HG02763 (cell line): Measurements from ENCODE around the gene KIAA1191.
A peak's percentile ranks its signal among the peaks of the same experiment; 100 is the strongest.

Experiments
- ATAC-seq: cut with Tn5 transposase; IDR thresholded peaks from one replicate; pipeline ENCODE4 v1.9.1; 2021; ENCODE audit warnings: mild to moderate bottlenecking, moderate library complexity; ENCODE audit not compliant: unreplicated experiment

KIAA1191 gene

DNA sequence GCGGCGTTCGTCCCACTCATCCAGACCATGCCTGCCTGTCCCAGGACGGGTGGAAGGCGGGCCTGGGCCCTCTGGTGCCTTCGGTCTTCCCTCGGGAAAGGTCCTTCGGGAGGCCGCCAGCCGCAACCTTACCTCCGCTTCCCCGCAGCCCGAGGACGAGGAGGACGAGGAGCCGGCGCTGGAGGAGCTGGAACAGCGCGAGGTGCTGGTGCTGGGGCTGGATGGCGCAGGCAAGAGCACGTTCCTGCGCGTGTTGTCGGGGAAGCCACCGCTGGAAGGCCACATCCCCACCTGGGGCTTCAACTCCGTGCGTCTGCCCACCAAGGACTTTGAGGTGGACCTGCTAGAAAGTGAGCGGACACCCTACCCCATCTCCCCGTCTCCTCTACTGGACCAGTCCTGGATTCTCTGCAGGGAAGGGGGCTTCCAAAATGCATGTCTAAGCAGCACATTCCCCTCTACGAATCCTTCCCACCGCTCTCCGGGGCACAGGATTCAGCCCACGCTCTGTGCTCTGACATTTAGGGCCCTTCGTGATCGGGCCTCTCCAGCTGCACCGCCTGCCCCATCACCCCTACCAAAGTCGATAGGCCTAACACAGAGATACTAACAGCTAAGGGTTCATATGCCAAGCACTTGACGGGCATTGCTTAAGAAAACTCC is 4.8 kb upstream of the KIAA1191 start:
- no peak for ATAC-seq

DNA sequence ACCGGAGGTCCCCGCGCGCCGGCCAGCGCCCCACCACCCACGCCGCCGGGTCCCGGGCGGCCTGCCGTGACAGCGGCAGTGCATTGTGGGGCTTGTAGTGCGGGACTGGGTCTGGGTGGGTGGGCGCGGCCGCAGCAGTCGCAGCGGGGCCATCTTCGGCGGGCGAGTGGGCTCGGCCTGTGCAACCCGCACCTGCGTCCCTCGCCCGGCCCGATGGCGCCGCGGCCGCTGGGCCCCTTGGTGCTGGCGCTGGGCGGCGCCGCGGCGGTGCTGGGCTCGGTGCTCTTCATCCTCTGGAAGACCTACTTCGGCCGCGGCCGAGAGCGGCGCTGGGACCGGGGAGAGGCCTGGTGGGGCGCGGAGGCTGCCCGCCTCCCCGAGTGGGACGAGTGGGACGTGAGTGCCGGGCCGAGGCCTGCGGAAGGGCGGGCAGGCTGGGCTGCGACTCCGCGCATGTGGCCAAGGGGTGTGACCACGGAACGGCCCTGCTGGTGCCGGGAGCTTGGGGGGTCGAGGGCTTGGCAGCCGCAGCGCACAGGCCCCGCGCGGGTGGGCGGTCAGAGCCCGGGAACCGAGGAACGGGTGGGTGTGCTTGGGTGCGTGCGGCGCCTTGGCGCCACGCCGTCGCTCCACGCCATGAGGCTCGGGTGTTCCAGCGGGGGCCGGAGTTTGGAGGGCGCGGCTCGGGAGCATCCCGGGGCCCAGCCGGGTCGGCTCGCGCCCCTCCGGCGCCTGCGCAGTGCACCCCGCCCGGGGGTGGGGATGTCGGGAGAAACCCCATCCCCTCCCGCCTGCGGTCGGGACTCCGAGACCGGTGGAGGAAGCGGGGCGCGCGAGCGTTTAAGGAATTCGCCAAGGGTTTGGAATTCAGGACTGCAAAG is 4.0 kb upstream of the KIAA1191 start, which contains the start of gene ARL10:
Gene ARL10 (plus strand): TSS at position 137 of the 881 bp plus-strand sequence. CDS start 77 bp downstream, at position 214.
- ATAC-seq = peak; percentile 39

DNA sequence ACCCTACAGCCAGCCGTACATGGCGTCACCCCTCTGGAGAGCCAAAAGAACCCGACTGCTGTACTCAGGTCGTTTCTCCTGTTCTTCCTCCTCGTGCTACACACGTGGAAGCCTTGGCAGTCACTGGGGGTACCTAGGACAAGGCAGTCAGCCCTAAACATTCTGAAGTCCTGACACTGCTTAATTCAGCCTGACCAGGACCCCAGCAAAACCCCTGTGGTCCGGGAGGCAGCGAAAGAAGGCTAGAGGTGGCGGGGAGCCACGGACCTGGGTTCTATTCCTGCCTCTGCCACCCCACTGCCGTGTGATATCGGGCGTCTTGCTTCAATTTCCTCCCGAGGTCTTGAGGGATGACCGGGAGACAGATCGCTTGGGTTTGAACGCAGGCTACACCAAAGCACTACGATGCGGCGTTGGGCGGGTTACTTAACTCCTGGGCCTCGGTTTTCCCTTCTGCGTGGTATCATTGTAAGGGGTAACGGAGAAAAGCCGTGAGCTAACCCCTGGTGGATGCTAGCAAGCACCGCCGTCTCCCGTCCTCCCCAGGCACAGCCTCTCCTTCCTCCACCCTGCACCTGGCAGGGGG is 3.3 kb upstream of the KIAA1191 start:
- ATAC-seq = no peak

DNA sequence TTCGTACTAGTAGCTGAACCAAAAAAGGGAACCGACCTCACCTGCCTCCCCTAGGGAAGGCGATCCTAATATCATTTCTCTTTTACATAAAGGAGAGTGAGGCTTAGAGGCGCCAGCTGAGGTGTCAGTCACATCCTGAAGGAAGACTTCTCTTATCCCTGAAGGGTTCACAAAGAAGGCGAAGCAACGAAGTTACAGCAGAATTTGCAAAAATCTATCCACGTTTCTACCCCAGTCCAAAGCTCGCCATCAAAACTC is 598 bp upstream of the KIAA1191 start:
- ATAC-seq = no peak

DNA sequence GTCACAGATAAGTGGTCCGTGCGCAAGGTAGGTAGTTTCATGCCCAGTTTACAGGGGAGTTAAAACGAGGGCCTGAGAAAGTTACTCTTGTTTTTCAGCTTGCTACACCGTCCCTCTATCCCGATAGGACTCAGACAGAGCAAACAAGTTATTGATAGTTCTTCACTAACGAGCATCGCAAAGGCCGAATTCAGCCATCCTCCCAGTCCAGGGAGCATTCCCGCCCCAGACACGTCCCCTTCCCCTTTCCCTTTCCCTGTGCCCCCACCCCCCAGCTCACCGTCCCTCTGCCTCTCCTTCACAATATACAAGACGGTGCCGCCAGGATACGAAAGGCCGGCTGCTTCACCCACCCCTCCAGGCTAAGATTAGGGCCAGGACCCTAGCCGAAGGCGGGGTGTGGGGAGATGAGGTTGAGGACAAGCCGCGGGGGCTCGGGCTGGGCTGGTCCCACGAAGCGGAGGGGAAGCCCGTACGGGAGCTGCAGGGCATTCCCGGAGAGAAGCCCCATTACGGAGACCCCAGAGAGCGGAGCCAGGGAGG is 599 bp downstream of the KIAA1191 start:
- no peak for ATAC-seq

DNA sequence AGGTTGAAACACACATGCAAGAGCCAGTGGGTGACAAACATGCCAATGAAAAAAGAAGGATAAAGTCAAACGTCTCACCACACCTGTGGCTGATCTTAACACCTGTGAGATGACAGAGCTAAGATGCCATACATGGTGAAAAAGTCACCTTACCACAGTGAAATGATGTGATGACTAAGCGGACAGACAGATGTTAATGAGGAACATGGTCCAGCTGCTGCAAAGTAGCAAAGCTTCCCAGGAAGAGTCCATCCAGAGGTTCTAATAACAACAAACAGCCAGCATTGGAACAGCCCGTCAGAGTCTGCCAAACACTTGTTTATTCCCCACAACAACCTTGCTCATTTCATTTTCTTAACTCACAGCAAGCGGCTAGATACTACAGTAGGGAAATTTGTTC is 1.9 kb downstream of the KIAA1191 start:
- no peak for ATAC-seq

DNA sequence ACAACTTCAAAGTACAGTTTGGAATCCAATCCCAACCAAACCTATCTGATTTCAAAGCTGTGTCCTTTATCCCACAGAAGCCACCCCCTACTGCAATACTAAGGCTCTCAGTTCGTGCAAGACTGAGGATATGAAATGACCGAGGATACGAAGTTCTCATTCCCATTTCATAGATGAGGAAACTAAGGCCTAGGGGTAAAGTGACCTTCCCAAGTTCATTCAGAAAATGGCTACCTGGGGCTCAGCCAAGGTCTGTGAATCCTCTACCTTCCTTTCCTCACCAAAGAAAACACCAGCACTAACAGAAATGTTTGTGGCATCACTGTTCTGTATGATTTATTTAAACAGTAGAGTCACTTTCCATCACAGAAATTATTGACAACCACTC is 5.4 kb downstream of the KIAA1191 start:
- ATAC-seq = no peak

DNA sequence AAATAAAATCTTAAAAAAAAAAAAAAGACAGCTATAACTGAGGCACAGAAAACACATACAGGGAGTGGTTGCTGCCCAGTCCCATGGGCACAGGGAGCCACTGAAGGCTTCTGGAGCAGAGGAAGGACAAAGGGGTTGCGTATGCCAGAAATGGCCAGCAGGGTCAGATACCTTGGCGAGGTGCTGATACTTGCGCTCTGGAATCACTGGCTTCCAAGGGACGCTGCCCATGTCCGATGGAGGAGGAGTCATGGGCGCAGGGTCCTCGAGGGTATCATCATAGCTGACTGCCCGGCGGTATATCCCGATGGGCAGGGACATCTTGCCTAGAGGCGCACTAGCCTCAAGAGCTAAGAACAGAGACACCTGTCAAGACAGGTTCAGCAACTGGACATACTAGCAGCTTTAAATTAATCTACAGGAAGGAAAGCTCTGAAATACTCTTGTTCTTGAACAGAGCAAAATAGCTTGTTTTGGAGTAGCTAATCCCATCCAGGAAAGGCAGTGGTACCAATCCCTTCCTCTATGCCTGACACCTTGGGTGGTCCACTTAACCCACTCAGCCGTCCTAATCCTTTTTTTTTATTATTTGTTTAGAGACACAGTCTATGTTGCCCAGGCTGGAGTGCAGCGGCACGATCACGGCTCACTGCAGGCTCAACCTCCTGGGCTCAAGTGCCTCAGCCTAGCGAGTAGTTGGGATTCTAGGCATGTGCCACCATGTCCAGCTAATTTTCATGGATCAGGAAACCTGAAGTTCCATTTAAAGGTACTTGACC is 6.0 kb downstream of the KIAA1191 start:
- no peak for ATAC-seq

DNA sequence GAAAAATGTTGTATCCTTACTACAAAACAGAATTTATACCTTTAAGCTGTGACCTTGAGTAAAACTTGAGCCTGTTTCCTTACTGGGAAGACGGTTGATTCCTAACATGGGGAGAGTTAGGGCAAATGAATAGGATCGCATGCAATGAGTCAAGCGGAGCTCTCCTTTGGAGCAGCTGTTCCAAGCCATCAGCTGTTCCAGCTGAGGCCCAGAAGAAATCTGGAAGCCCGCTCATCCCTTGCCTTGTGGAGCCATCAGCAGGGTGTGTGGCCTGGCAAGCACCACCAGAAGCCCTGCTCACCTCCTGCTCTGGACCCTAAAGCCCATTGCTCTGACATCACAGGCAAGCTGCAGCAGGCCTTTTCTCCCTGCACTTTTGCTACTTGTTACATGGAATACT is 8.0 kb downstream of the KIAA1191 start:
- no peak for ATAC-seq

DNA sequence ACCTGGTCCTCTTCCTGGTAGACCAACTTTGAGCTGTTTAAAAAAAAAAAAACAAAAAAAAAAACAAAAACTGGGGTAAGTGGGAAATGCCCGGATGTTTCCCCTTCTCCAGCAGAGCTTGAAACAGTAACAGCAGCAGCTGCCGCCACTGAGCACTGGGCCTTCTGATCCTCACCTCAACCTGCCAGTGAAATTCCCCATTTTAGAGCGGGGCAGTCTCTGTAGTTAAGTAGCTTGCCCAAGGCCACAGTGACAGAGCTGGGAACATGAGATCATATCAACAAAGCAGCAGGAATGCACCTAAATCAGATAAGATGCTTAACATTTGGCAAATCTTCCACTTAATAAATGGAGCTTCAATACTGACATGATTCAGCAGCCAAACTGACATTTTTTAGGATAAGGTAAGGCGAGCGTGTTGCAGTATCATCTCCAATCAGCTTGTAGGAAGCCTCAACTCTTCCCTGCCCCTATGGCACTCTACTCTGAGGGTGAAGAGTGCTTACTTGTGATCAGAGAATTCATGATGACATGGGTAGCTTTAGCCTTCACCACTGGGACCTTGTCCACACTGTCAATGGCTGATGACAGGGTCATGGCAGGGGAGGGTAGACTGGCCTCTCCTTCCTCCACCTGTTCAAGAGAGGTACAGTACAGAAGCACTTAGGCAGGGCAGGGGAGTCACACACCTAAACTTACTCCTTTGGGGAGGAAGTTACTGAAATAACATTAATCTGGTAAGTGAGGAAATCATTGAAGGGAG is 9.3 kb downstream of the KIAA1191 start:
- no peak for ATAC-seq

DNA sequence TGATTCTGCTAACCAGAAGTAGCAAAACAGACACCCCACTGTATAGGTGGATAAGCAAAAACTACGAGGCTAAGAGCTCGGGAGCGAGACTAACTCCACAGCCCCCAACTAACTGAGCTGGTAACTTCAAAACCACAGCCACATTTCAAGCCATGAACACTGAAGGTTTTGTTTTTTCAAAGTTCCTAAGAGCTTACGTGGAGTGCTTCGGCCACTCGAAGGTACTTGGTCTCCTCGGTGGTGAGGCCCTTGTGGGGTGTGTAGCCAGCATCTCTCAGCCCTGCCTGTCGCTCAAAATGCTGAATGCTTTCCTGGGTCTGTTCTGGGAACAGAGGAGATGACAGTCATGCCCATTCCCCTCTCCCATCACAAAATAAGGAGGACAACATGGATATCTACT is 11.1 kb downstream of the KIAA1191 start:
- no peak for ATAC-seq

DNA sequence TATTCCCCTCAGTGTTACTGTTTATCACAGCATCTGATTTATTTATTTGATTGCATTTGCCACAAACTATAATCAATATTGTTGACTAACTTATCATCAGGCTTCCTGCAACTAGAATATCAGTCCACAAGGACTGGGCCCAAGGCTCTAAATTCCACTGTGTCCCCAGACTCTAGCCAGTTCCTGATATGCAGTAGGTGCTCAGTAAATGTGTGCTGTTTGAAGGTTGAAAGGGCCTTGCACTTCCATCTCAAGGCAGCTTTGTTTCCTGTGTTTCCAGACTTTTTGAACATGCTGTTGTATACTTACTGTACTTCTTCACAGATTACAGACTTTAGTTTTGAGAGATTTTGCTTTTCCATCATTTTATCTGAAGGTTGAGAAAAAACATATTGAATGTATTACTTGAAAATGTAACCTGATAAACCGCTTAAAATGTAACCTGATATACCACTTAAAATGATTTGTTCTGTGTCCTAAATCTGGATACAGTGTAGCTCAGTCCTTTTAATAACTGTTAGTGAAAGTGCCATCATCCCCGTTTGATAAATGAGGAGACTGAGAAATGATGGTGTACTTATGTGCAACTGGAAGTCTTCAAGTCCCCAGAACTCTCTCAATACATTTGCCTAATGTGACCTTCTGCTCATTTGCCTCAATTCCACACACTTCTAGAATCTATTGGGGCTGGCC is 18.7 kb downstream of the KIAA1191 start:
- ATAC-seq = no peak

DNA sequence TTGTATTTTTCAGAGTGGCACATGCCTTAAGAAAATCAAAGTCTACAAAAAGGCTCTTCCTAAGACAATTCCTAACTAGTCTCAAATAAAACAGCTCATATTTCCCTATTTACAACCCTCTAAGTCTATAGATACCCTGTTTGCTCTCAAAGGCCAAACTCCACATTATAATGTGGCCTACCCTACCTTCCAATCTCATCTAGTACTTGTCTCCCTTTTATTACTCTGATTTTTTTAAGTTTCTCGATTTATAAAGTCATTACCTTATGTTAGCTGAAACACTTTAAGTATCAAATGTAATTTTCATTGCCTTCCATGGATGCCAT is 19.4 kb downstream of the KIAA1191 start:
- ATAC-seq = no peak

DNA sequence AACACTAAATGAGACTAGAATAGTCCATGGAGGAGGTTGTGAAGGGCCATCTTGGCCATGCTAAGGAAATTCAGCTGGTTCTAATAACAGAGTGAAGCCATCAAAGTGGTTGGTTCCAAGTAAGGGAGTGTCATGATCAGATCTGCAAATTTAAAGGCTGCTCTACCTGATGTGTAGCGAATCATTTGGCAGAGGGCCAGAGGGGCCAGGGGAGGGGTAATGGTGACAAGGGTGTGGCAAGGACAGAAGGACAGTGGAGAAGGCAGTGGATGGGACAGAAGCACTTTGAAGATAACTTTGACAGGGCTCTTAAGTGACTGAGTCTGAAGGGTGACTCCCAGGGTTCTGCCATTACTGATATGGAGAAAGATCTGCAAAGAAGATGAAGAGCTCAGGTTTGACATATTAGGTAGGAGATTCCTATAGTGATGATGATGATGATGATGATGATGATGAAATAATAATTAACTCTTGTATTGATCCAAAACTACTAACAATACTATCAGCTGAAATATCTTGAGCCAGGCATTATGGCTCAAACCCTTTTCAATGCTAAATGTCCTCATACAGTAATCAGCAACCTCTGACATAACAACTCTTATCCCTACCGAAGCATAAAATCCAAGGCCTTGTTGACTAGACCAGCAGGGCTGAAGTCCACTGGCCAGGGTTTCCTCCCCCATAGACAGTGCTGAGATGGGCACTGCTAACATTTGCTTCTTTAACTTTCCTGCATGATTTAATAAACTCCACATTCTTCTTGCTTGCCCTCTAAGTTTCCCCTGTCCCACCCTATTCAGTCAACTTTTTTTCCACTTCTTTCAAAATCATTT is 20.0 kb downstream of the KIAA1191 start:
- no peak for ATAC-seq

DNA sequence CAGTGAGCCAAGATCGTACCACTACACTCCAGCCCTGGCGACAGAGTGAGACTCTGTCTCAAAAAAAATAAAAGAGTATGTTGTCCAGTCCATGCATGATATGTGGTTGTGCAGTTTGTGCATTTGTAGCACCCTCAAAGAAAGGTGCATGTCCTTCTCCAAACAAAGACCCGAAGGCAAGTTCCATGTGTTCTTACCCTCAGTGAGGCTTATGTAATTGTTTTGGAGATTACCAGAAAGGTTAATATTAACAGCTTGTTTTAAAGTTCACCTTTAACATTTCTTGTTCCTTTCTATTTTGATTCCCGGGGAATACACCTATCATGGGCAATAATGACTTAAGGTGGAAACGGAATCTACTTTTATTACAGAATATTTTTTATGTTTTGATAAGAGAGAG is 22.3 kb downstream of the KIAA1191 start:
- ATAC-seq = no peak

DNA sequence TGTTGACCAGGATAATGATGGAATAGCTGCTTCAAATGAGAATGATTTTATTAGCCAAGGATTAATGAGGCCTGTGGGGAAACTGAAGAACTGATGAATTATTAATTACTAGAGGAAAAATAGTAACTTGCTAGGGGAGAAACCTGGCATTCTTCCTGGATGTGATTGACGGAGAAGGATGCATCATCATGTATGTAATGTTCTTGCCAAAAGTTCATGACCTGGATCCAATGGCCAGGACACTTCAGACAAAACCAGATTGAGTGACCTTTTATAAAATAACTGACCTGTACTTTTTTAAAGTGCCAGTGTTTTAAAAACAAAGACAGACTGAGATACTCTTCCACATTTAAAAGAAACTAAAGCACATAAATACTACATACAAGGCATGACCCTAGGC is 23.7 kb downstream of the KIAA1191 start:
- no peak for ATAC-seq

DNA sequence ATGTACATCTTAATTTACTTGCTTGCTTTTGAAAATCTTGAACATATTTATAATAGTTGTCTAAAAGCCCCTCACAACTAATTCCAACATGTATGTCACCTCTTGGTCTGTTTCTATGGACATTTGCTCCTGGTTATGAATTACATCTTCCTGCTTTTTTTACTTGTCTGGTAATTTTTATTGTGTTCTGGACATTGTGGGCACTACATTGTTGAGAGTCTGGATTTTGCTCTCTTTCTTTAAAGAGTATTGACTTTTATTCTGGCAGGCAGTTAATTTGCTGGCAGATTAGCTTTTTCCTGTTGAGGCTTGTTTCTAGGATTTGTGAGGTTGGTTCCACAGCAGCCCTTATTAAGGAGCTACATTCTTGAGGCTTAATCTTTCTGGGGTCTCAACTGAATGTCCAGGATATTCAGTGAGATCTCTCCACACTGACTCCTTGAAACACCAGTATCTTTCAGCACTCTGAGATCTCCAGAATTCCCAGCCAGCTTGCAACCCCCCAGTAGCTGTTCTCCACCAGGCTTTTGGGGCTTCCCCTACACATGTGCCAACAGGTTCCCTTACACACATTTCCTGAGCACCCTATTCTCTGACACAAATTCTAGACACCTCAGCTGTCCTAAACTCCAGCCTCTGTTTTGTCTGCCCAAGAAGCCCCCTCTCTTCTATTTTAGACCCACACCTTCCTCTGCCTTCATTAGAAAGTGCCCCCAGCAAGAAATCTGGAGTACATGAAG is 27.4 kb downstream of the KIAA1191 start:
- no peak for ATAC-seq

DNA sequence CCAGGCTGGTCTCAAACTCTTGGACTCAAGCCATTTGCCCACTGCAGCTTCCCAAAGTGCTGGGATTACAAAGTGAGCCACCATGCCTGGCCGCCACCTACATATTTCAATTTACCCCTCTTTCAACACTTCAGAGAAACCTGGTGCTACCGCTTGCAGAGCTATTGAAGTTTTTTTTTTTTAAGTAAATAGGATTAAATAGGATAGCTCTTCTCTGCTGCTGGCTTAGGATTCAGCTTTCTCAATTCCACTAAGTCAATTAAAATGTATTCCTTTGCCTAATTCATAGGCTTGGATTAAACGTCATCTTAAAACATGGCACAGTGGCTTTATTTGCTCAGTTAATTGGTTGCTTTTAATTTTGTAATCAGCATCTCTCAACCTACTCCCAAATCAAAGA is 41.0 kb downstream of the KIAA1191 start:
- ATAC-seq = no peak
